HepG2 (cell line): Measurements from ENCODE around the gene SRGAP3. TPM values are rescaled to one million over a fixed set of nuclear protein-coding genes. Genes with fewer than 3 reads are reported as not detected.

Experiments used
- HIVEP1 ChIP-seq: sonication (generic); formaldehyde crosslinking; IDR thresholded peaks from 2 replicates; pipeline ENCODE4 v1.4.0; 2020; ENCODE audit warnings: mild to moderate bottlenecking, missing genetic modification reagents
- NFE2L1 ChIP-seq: sonication (generic); formaldehyde crosslinking; IDR thresholded peaks from 2 replicates; pipeline ENCODE4 v1.4.0; 2020; ENCODE audit warnings: missing genetic modification reagents, mild to moderate bottlenecking, borderline replicate concordance
- TSC22D2 ChIP-seq: sonication (generic); formaldehyde crosslinking; IDR thresholded peaks from 2 replicates; pipeline ENCODE4 v1.5.1; 2020; ENCODE audit warnings: missing genetic modification reagents, mild to moderate bottlenecking, borderline replicate concordance
- ZBTB14 ChIP-seq: sonication (generic); formaldehyde crosslinking; IDR thresholded peaks from 2 replicates; pipeline ENCODE4 v1.4.0; 2020; ENCODE audit warnings: missing genetic modification reagents
- ZNF24 ChIP-seq: fragments of 450-650 bp; IDR thresholded peaks from 2 replicates; pipeline ENCODE4 v1.6.1; 2017; ENCODE audit warnings: antibody characterized with exemption, mild to moderate bottlenecking
- ZNF281 ChIP-seq: sonication (generic); formaldehyde crosslinking; IDR thresholded peaks from 2 replicates; pipeline ENCODE4 v1.4.0; 2020; ENCODE audit warnings: missing genetic modification reagents, borderline replicate concordance
- ZNF549 ChIP-seq: sonication (generic); formaldehyde crosslinking; IDR thresholded peaks from 2 replicates; pipeline ENCODE4 v1.5.0; 2020; ENCODE audit warnings: missing genetic modification reagents
- ZNF687 ChIP-seq: sonication (generic); formaldehyde crosslinking; IDR thresholded peaks from 2 replicates; pipeline ENCODE4 v1.5.1; 2020; ENCODE audit warnings: mild to moderate bottlenecking, missing genetic modification reagents, moderate library complexity
- ZNF800 ChIP-seq: sonication (generic); formaldehyde crosslinking; IDR thresholded peaks from 2 replicates; pipeline ENCODE4 v1.4.0; 2020; ENCODE audit warnings: missing genetic modification reagents
- polyA plus RNA-seq, 8 experiments: library from polyadenylated mRNA; depleted of rRNA in 3 of 8; stranded (reverse) in 7 of 8; unstranded in 1 of 8; fragments of >200 nt; fragmentation: Illumina TruSeq in 4 of 8; extraction: Trizol in 4 of 8; gene quantifications; 2 replicates each; pipeline versions ENCODE4 v1.2.1 to v1.2.3, GENCODE V29; 2011 to 2016; ENCODE audit warnings: low read depth in 4 of 8, missing spikeins in 1 of 8, mixed read lengths in 1 of 8; ENCODE audit not compliant: insufficient read depth in 1 of 8
- total RNA-seq, 5 experiments: library from RNA; depleted of rRNA; stranded (reverse); fragments of >200 nt; fragmentation: Illumina TruSeq; extraction: Trizol; gene quantifications; 2 replicates each; pipeline ENCODE4 v1.2.3, GENCODE V29; 2016; ENCODE audit warnings: low read depth in 1 of 5

The SRGAP3 gene
- total and polyA plus RNA-seq, 2 of the 13 experiments (the other 11 are each of a cell fraction or from before 2014, with no cell fraction given), result 1.2 to 1.4 TPM

- no peak for TF ChIP-seq ZNF687 (CRISPR knock-in tag)
- no peak for TF ChIP-seq ZNF549 (CRISPR knock-in tag)
- TF ChIP-seq ZNF800 (CRISPR knock-in tag), result no peak
- no peak for TF ChIP-seq HIVEP1 (CRISPR knock-in tag)
- no peak for TF ChIP-seq NFE2L1 (CRISPR knock-in tag)
- no peak for TF ChIP-seq ZNF281 (CRISPR knock-in tag)
- no peak for TF ChIP-seq ZBTB14 (CRISPR knock-in tag)
- no peak for TF ChIP-seq ZNF24
- no peak for TF ChIP-seq TSC22D2
Observed at GRCh38 chr3:9091486-9092235, 157.8 kb downstream of the SRGAP3 start (continued).
